HepG2 (cell line): ENCODE measurements around the gene ARL4C. TPM values are rescaled to one million over a fixed set of nuclear protein-coding genes. Genes with fewer than 3 reads are reported as not detected.

Source experiments
- ATAC-seq: fragments of 200-7000 bp; cut with Tn5 transposase; 3 replicates; pipeline ENCODE4 v1.9.1; 2020; ENCODE audit warnings: mild to moderate bottlenecking, moderate library complexity
- BruUV-seq: library from RNA; stranded (reverse); fragments of 400-500 nt; replicated peaks from 2 replicates; lab custom pipeline; 2021; lab: Mats Ljungman, UMichigan
- CTCF ChIA-PET: fragments of 300-600 bp; formaldehyde crosslinking; extraction: SDS; loops from one replicate; lab custom pipeline; 2021; ENCODE audit warnings: low total read pairs, inconsistent platforms, low intra/inter-chr PET ratio; lab: Yijun Ruan, JAX
- POLR2A ChIA-PET: fragments of 350-600 bp; sonication (Branson Sonifier 250); formaldehyde crosslinking; loops from one replicate; lab custom pipeline; 2020; ENCODE audit warnings: antibody characterized with exemption, inconsistent platforms; lab: Yijun Ruan, JAX
- DNase-seq: peaks from one replicate; pipeline ENCODE4 v3.0.0-alpha.2; 2015; ENCODE audit warnings: low spot score
- FAIRE-seq: peaks from 3 replicates; lab custom pipeline; 2011; peaks lifted over from hg19 to GRCh38; lab: Jason Lieb, UNC
- H2AFZ ChIP-seq: one replicate; pipeline ENCODE4 v1.6.1; 2011; ENCODE audit warnings: low read length, inconsistent platforms
- H3K27ac ChIP-seq: fragments of 300-600 bp; 3 replicates; pipeline ENCODE4 v1.8.0; 2011; ENCODE audit warnings: mixed run types, mild to moderate bottlenecking, mixed read lengths, low read length, inconsistent platforms; ENCODE audit not compliant: insufficient read depth; ENCODE audit errors: extremely low read length
- H3K27me3 ChIP-seq, 2 experiments: fragments of 200-600 bp in 1 of 2; 2 replicates in 1 of 2; 3 replicates in 1 of 2; pipeline versions ENCODE4 v1.6.0 to v1.8.0; 2011; ENCODE audit warnings: low read length in 2 of 2, mild to moderate bottlenecking in 2 of 2, moderate library complexity in 2 of 2, inconsistent platforms in 1 of 2; ENCODE audit not compliant: insufficient read depth in 2 of 2, control insufficient read depth in 1 of 2
- H3K36me3 ChIP-seq, 2 experiments: fragments of 200-600 bp in 1 of 2; replicated peaks in 1 of 2; 2 replicates in 1 of 2; 3 replicates in 1 of 2; pipeline versions ENCODE4 v1.5.1 to v1.8.0; 2011; ENCODE audit warnings: low read length in 2 of 2, inconsistent platforms in 1 of 2; ENCODE audit not compliant: insufficient read depth in 2 of 2, control insufficient read depth in 1 of 2
- H3K4me1 ChIP-seq: 2 replicates; pipeline ENCODE4 v1.5.1; 2012; ENCODE audit warnings: low read length, inconsistent platforms; ENCODE audit not compliant: insufficient read depth
- H3K4me2 ChIP-seq: 2 replicates; pipeline ENCODE4 v1.6.0; 2011; ENCODE audit warnings: low read depth, low read length, inconsistent platforms
- H3K4me3 ChIP-seq, 3 experiments: fragments of 200-600 bp in 1 of 3; sonication (generic), shearing (Covaris generic) in 1 of 3; replicated peaks in 1 of 3; 2 replicates each; pipeline ENCODE4 v1.5.1; 2011 to 2016; ENCODE audit warnings: low read length in 3 of 3, inconsistent platforms in 2 of 3, low read depth in 2 of 3, mild to moderate bottlenecking in 2 of 3, control low read depth in 1 of 3, mixed read lengths in 1 of 3; ENCODE audit not compliant: insufficient read depth in 1 of 3
- H3K79me2 ChIP-seq: one replicate; pipeline ENCODE4 v1.6.1; 2011; ENCODE audit warnings: low read length, inconsistent platforms; ENCODE audit not compliant: insufficient read depth
- H3K9ac ChIP-seq: 2 replicates; pipeline ENCODE4 v1.6.0; 2011; ENCODE audit warnings: mild to moderate bottlenecking, low read depth, low read length, inconsistent platforms; ENCODE audit not compliant: insufficient read depth
- H3K9me3 ChIP-seq: 2 replicates; pipeline ENCODE4 v1.5.1; 2012; ENCODE audit warnings: mild to moderate bottlenecking, low read length
- H4K20me1 ChIP-seq: 2 replicates; pipeline ENCODE4 v1.6.0; 2011; ENCODE audit warnings: inconsistent platforms, mild to moderate bottlenecking, low read length, moderate library complexity; ENCODE audit not compliant: insufficient read depth
- ATAD3A ChIP-seq: sonication (generic); formaldehyde crosslinking; IDR thresholded peaks from 2 replicates; pipeline ENCODE4 v1.4.0; 2020; ENCODE audit warnings: missing genetic modification reagents
- CHD4 ChIP-seq: fragments of 200-600 bp; sonication (generic); IDR thresholded peaks from 2 replicates; pipeline ENCODE4 v1.7.0; 2017; ENCODE audit warnings: mild to moderate bottlenecking, low read length, borderline replicate concordance
- LBX2 ChIP-seq: sonication (generic); formaldehyde crosslinking; IDR thresholded peaks from 2 replicates; pipeline ENCODE4 v1.5.0; 2020; ENCODE audit warnings: missing genetic modification reagents, mild to moderate bottlenecking, borderline replicate concordance
- PHF21A ChIP-seq: sonication (generic); formaldehyde crosslinking; IDR thresholded peaks from 2 replicates; pipeline ENCODE4 v1.5.0; 2020; ENCODE audit warnings: mild to moderate bottlenecking, missing genetic modification reagents
- SMC3 ChIP-seq: IDR thresholded peaks from 2 replicates; pipeline ENCODE4 v1.6.1; 2011; ENCODE audit warnings: low read length, improper control_type of control experiment
- STAG1 ChIP-seq: sonication (generic); formaldehyde crosslinking; IDR thresholded peaks from 2 replicates; pipeline ENCODE4 v1.4.0; 2020; ENCODE audit warnings: missing genetic modification reagents
- ZNF101 ChIP-seq: sonication (generic); formaldehyde crosslinking; IDR thresholded peaks from 2 replicates; pipeline ENCODE4 v1.4.0; 2020; ENCODE audit warnings: mild to moderate bottlenecking, low read depth, missing genetic modification reagents, borderline replicate concordance
- ZNF784 ChIP-seq: sonication (generic); formaldehyde crosslinking; IDR thresholded peaks from 2 replicates; pipeline ENCODE4 v1.5.1; 2020; ENCODE audit warnings: missing genetic modification reagents, mild to moderate bottlenecking, borderline replicate concordance
- WGBS: methylation state at CpG from one replicate; pipeline ENCODE4 v1.1.6; 2017; ENCODE audit warnings: low lambda C conversion rate; 5-methylcytosine and 5-hydroxymethylcytosine counted together
- in situ Hi-C: cut with HindIII; loops from 2 replicates; pipeline ENCODE4 v1.10.0; 2017; ENCODE audit warnings: low pct_unique_long_range_greater_than_20kb; ENCODE audit not compliant: extremely low pct_ligation_motif_present
- intact Hi-C: fragments of 100-400 bp; cut with micrococcal nuclease; formaldehyde crosslinking; loops from one replicate; pipeline ENCODE4 v1.10.0; 2022; ENCODE audit not compliant: unreplicated experiment
- polyA plus RNA-seq, 8 experiments: library from polyadenylated mRNA; depleted of rRNA in 3 of 8; stranded (reverse) in 7 of 8; unstranded in 1 of 8; fragments of >200 nt; fragmentation: Illumina TruSeq in 4 of 8; extraction: Trizol in 4 of 8; gene quantifications; 2 replicates each; pipeline versions ENCODE4 v1.2.1 to v1.2.3, GENCODE V29; 2011 to 2016; ENCODE audit warnings: low read depth in 4 of 8, missing spikeins in 1 of 8, mixed read lengths in 1 of 8; ENCODE audit not compliant: insufficient read depth in 1 of 8
- total RNA-seq, 5 experiments: library from RNA; depleted of rRNA; stranded (reverse); fragments of >200 nt; fragmentation: Illumina TruSeq; extraction: Trizol; gene quantifications; 2 replicates each; pipeline ENCODE4 v1.2.3, GENCODE V29; 2016; ENCODE audit warnings: low read depth in 1 of 5
- TF ChIP-seq, protein P1 (sequence below): sonication (generic); formaldehyde crosslinking; IDR thresholded peaks from 2 replicates; pipeline ENCODE4 v1.5.1; 2020; ENCODE audit warnings: missing genetic modification reagents, mild to moderate bottlenecking, borderline replicate concordance
- TF ChIP-seq, protein P2 (sequence below), 2 experiments: sonication (generic) in 1 of 2; formaldehyde crosslinking in 1 of 2; IDR thresholded peaks; 2 replicates each; pipeline versions ENCODE4 v1.5.1 to v1.6.1; 2011 to 2020; ENCODE audit warnings: borderline replicate concordance in 1 of 2, low read depth in 1 of 2, low read length in 1 of 2, mild to moderate bottlenecking in 1 of 2, missing genetic modification reagents in 1 of 2, moderate library complexity in 1 of 2
- TF ChIP-seq, protein P3 (sequence below): sonication (generic); formaldehyde crosslinking; IDR thresholded peaks from 2 replicates; pipeline ENCODE4 v1.5.0; 2020; ENCODE audit warnings: mild to moderate bottlenecking, missing genetic modification reagents, moderate library complexity

ARL4C gene
- total and polyA plus RNA-seq, 2 of the 13 experiments (the other 11 are each of a cell fraction or from before 2014, with no cell fraction given), result 0.07 to 0.15 TPM

DNA sequence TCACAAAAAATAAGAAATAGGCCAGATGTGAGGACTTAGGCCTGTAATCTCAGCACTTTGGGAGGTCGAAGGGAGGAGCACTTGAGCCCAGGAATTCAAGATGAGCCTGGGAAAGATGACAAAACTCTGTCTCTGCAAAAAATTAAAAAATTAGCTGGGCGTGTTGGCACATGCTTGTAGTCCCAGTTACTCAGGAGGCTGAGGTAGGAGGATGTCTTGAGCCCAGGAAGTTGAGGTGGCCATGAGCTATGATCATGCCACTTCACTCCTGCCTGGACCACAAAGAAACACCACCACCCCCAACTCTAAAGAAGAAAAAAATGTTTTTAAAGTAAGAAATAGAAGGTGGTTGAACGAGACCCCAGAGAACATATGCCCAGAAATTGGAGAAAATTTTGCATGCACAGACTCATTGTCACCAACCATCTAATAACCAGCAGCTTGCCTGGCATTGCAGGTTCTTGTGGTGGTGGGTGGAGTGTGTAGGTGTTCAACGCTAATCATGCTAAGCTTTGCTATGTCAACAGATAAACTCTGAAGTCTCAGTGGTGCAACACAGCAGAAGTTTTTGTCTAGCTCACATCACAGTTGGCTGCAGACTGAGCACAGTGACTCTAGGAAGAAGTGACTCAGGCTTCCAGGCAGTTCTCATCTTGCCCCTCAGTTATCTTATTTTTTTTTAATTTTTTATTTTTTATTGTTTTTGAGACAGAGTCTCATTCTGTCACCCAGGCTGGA is 18.6 kb downstream of the ARL4C start (continued):
- TF ChIP-seq, protein P1, sequence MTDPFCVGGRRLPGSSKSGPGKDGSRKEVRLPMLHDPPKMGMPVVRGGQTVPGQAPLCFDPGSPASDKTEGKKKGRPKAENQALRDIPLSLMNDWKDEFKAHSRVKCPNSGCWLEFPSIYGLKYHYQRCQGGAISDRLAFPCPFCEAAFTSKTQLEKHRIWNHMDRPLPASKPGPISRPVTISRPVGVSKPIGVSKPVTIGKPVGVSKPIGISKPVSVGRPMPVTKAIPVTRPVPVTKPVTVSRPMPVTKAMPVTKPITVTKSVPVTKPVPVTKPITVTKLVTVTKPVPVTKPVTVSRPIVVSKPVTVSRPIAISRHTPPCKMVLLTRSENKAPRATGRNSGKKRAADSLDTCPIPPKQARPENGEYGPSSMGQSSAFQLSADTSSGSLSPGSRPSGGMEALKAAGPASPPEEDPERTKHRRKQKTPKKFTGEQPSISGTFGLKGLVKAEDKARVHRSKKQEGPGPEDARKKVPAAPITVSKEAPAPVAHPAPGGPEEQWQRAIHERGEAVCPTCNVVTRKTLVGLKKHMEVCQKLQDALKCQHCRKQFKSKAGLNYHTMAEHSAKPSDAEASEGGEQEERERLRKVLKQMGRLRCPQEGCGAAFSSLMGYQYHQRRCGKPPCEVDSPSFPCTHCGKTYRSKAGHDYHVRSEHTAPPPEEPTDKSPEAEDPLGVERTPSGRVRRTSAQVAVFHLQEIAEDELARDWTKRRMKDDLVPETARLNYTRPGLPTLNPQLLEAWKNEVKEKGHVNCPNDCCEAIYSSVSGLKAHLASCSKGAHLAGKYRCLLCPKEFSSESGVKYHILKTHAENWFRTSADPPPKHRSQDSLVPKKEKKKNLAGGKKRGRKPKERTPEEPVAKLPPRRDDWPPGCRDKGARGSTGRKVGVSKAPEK (CRISPR knock-in tag), result no peak

- in situ Hi-C loops, result no loop called here
- FAIRE-seq, result no peak
- 65% methylated on average over 7 of the region's 7 CpGs for WGBS
- TF ChIP-seq CHD4 (no peak), STAG1 (peak; percentile 51), ATAD3A (CRISPR knock-in tag) (no peak), ZNF101 (CRISPR knock-in tag) (no peak), SMC3 (peak; percentile 24; the same call in 1 of the 2 replicates), ZNF784 (CRISPR knock-in tag) (no peak), PHF21A (CRISPR knock-in tag) (no peak), LBX2 (no peak)
- TF ChIP-seq, protein P2, sequence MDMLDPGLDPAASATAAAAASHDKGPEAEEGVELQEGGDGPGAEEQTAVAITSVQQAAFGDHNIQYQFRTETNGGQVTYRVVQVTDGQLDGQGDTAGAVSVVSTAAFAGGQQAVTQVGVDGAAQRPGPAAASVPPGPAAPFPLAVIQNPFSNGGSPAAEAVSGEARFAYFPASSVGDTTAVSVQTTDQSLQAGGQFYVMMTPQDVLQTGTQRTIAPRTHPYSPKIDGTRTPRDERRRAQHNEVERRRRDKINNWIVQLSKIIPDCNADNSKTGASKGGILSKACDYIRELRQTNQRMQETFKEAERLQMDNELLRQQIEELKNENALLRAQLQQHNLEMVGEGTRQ (IDR thresholded peaks at IDR 0.05; ENCODE audit: low read depth, low read length), result no peak
- TF ChIP-seq, protein P2 (CRISPR knock-in tag; IDR thresholded peaks at IDR 0.05; ENCODE audit: borderline replicate concordance), result no peak
- TF ChIP-seq, protein P3, sequence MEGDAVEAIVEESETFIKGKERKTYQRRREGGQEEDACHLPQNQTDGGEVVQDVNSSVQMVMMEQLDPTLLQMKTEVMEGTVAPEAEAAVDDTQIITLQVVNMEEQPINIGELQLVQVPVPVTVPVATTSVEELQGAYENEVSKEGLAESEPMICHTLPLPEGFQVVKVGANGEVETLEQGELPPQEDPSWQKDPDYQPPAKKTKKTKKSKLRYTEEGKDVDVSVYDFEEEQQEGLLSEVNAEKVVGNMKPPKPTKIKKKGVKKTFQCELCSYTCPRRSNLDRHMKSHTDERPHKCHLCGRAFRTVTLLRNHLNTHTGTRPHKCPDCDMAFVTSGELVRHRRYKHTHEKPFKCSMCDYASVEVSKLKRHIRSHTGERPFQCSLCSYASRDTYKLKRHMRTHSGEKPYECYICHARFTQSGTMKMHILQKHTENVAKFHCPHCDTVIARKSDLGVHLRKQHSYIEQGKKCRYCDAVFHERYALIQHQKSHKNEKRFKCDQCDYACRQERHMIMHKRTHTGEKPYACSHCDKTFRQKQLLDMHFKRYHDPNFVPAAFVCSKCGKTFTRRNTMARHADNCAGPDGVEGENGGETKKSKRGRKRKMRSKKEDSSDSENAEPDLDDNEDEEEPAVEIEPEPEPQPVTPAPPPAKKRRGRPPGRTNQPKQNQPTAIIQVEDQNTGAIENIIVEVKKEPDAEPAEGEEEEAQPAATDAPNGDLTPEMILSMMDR (CRISPR knock-in tag), result peak; percentile 38
Measured at GRCh38 chr2:234476766-234477165, 20.1 kb downstream of the ARL4C start.

More at GRCh38 chr2:234476766-234477165, 20.1 kb downstream of the ARL4C start:
- H3K9me3 ChIP-seq, result no peaks in the 10 kb centered on the region
- no peaks in the 10 kb centered on the region for H3K4me1 ChIP-seq
- POLR2A ChIA-PET, result no interaction called here
- no peak overlapping the region for H3K4me2 ChIP-seq
- intact Hi-C loops, result no loop called here
- H3K27me3 ChIP-seq, result peaks cover 0 to 2% of the 10 kb centered on the region in 2 experiments; a peak in 1 of 5 replicates
- CTCF ChIA-PET, result no interaction called here
- no peaks in the 10 kb centered on the region for H3K79me2 ChIP-seq
- no peaks in the 10 kb centered on the region for H4K20me1 ChIP-seq
- no peak overlapping the region for H3K27ac ChIP-seq
- no TSS peak for BruUV-seq
- H3K4me3 ChIP-seq, result no peak overlapping the region
- no peak overlapping the region for H2AFZ ChIP-seq
- no peak overlapping the region for H3K9ac ChIP-seq
- DNase-seq (no peak), ATAC-seq (peak; percentile 66)
- H3K36me3 ChIP-seq, result no peaks in the 10 kb centered on the region
